RWPE2 (cell line): ENCODE data around the gene CHST11.

Experiments
- ATAC-seq: fragments of 200-7000 bp; cut with Tn5 transposase; 3 replicates; pipeline ENCODE4 v1.9.1; 2021; ENCODE audit warnings: low read depth
- DNase-seq: peaks from one replicate; pipeline ENCODE4 v3.0.0-alpha.2; 2020; ENCODE audit warnings: low spot score
- H3K27ac ChIP-seq: fragments of 450-650 bp; 2 replicates; pipeline ENCODE4 v1.5.1; 2017; ENCODE audit warnings: mild to moderate bottlenecking; ENCODE audit not compliant: poor library complexity, severe bottlenecking
- H3K27me3 ChIP-seq: fragments of 250-450 bp; sonication (Bioruptor Pico); 2 replicates; pipeline ENCODE4 v1.5.1; 2021; ENCODE audit warnings: mild to moderate bottlenecking, moderate library complexity; ENCODE audit not compliant: insufficient read depth, poor library complexity, severe bottlenecking
- H3K36me3 ChIP-seq: fragments of 250-450 bp; sonication (Bioruptor Pico); 2 replicates; pipeline ENCODE4 v1.5.1; 2020; ENCODE audit warnings: low read depth, mild to moderate bottlenecking, moderate library complexity
- H3K4me1 ChIP-seq: fragments of 250-450 bp; sonication (Bioruptor Pico); 2 replicates; pipeline ENCODE4 v1.5.1; 2021; ENCODE audit warnings: mild to moderate bottlenecking, moderate library complexity; ENCODE audit not compliant: insufficient read depth, poor library complexity, severe bottlenecking
- H3K4me3 ChIP-seq: fragments of 250-450 bp; sonication (Bioruptor Pico); 2 replicates; pipeline ENCODE4 v1.5.1; 2021; ENCODE audit warnings: mild to moderate bottlenecking, moderate library complexity; ENCODE audit not compliant: severe bottlenecking
- H3K9me3 ChIP-seq: fragments of 250-450 bp; sonication (Bioruptor Pico); 2 replicates; pipeline ENCODE4 v1.5.1; 2021; ENCODE audit warnings: mild to moderate bottlenecking, moderate library complexity; ENCODE audit not compliant: severe bottlenecking
- CTCF ChIP-seq: fragments of 450-650 bp; IDR thresholded peaks from one replicate; pipeline ENCODE4 v1.5.1; 2017; ENCODE audit warnings: mild to moderate bottlenecking, moderate library complexity; ENCODE audit not compliant: poor library complexity, severe bottlenecking

CHST11 gene

GRCh38 chr12:104485651-104486362 is 29.1 kb downstream of the CHST11 start:
- H3K4me3 ChIP-seq: no peak overlapping the region
- no peak for TF ChIP-seq CTCF
- H3K27ac ChIP-seq: no peak overlapping the region
- H3K27me3 ChIP-seq: no peaks in the 10 kb centered on the region
- no peak for DNase-seq
- H3K36me3 ChIP-seq: no peaks in the 10 kb centered on the region
- ATAC-seq: no peak
- H3K4me1 ChIP-seq: no peaks in the 10 kb centered on the region
- no peaks in the 10 kb centered on the region for H3K9me3 ChIP-seq

GRCh38 chr12:104486363-104486750 is 29.6 kb downstream of the CHST11 start:
- Histone ChIP-seq H3K4me1 (no peaks in the 10 kb centered on the region), H3K36me3 (no peaks in the 10 kb centered on the region), H3K9me3 (no peaks in the 10 kb centered on the region), H3K27me3 (no peaks in the 10 kb centered on the region), H3K27ac (no peak overlapping the region), H3K4me3 (no peak overlapping the region)
- DNase-seq: no peak
- ATAC-seq: no peak
- TF ChIP-seq CTCF: no peak

GRCh38 chr12:104486943-104487819 is 30.4 kb downstream of the CHST11 start:
- no peak for DNase-seq
- no peak overlapping the region for H3K4me3 ChIP-seq
- ATAC-seq: no peak
- no peaks in the 10 kb centered on the region for H3K27me3 ChIP-seq
- TF ChIP-seq CTCF: no peak
- H3K36me3 ChIP-seq: no peaks in the 10 kb centered on the region
- H3K4me1 ChIP-seq: no peaks in the 10 kb centered on the region
- H3K27ac ChIP-seq: no peak overlapping the region
- no peaks in the 10 kb centered on the region for H3K9me3 ChIP-seq

- ATAC-seq: no peak
- TF ChIP-seq CTCF: no peak
- DNase-seq: no peak
- H3K36me3 ChIP-seq: no peaks in the 10 kb centered on the region
- H3K27ac ChIP-seq: no peak overlapping the region
- no peaks in the 10 kb centered on the region for H3K27me3 ChIP-seq
- H3K4me3 ChIP-seq: no peak overlapping the region
- H3K9me3 ChIP-seq: no peaks in the 10 kb centered on the region
- no peaks in the 10 kb centered on the region for H3K4me1 ChIP-seq
Measured at GRCh38 chr12:104488374-104488773, 31.6 kb downstream of the CHST11 start.
